ENCODE measurements around the gene IRF5.

IRF5 gene

GRCh38 chr7:128921866-128922440 lies 15.8 kb upstream of the IRF5 start:
- no peak for DNase-seq (ENCODE audit: low read depth)

DNA sequence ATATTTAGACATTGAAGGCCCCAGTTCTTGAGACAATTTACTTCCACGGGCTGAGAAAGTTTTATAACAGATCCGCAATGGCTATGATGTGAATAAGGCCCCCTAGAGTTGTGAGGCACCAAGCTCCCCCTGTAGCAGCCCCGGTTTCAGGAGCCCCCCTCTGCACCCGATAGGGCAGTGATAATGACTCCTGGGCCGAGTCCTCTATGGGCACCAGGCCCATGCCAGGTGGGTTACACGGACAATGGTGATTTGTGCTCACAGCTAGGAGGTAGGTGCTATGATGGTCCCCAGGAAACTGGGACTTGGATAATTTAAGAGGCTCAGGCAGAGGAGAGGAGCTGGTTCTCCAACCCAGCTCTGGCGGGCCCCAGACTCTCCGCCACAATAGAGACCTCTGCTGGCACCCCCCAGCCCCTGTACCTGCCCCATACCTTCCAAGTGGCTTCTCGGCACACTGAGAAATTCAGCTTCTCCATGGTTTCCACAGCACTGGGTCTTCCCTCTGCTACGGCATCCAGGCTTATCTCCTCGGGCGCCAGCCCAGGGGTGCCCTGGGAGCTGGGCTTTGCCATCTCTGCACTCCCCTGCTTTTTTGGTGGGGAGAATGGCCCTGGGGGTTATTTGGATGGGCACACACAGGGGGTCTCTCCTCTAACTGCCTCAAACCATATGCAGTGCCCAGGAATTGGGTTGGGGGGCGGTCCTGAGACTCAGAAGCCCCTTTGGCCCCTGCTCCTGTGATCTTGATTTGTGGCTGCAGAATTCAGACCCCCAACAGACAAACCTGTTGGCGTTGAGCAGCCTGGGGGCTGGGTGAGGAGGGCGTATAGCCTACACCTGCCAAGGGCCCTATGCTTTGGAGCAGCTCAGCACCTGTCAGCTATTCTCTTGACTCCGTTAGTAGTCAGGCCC lies 15.0 kb upstream of the IRF5 start:
- DNase-seq (ENCODE audit: low read depth), result no peak

GRCh38 chr7:128923411-128923800 lies 14.3 kb upstream of the IRF5 start:
- no peak for DNase-seq (ENCODE audit: low read depth)

DNA sequence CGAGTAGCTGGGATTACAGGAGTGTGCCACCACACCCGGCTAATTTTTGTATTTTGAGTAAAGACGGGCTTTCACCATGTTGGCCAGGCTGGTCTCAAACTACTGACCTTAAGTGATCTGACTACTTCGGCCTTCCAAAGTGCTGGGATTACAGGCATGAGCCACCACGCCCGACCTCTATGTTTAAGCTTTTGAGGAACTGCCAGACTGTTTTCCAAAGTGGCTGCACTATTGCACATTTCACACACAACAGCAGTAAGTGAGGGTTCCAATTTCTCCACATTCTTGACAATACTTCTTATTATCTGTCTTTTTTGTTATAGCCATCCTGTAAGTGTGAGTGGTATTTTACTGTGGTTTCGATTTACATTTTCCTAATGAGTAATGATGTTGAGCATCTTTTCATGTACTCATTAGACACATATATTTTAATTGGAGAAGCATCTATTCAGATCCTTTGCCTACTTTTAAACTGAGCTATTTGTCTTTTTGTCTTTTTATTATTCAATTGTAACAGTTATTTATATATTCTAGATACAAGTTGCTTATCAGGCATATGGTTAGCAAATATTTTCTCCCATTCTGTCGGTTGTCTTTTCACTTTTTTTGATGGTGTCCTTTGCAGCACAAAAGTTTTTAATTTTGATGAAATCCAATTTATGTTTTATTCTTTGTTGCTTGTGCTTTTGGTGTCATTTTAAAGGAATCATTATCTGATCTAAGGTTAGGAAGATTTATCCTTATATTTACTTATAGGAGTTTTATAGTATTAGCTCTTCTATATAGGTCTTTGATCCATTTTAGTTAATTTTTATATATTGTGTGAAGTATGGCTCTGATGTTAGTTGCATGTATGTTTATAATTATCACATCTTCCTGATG lies 12.8 kb upstream of the IRF5 start:
- DNase-seq (ENCODE audit: low read depth), result no peak

- no peak for DNase-seq (ENCODE audit: low read depth)
Observed at GRCh38 chr7:128928159-128928813, 9.4 kb upstream of the IRF5 start.

- no peak for DNase-seq (ENCODE audit: low read depth)
Observed at GRCh38 chr7:128928882-128929788, 8.6 kb upstream of the IRF5 start.

DNA sequence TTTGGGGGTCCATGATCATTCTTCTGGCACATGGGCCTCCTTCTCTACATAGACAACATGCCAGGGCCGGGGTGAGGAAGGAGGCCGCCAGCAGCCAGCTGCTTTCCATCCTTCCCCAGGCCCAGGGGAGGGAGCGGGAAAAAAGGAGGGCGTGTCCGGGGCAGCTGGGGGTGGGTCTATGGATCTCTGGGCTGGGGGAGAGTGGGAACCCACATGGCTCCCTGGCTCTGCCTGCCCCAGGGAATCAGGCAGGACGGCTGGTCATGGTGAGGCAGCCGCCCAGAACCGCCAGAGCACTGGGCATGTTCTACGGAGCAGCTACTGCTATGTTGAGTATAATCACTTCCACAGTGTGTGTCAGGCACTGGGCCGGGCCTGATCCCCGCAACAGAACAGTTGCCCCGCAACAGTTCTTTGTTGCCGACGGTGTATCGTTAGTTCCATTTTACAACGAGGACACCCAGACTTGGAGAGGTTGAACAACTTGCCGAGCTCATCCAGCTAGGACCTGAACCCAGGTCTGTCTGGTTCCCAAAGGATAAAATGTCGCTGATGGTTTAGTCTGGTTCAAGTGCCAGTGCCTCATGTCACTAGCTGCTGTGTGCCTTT lies 6.4 kb upstream of the IRF5 start:
- no peak for DNase-seq (ENCODE audit: low read depth)

GRCh38 chr7:128931965-128932861 lies 5.5 kb upstream of the IRF5 start:
- no peak for DNase-seq (ENCODE audit: low read depth)

DNA sequence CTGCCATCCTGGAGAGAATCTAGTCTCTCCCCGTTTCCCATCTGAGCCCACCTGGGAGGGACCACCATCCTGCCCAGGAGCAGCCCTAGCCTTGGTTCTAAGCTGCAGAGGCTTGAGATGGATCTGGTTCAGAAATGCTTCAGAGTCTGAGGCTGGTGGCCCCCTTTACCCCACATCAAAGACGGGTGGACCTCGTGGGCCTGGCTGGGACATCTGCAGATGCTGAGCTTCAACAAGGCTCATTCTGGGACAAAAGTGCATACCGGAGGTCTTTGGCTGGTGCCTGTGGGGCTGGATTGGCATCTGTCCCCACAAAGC lies 4.9 kb upstream of the IRF5 start:
- no peak for DNase-seq (ENCODE audit: low read depth)

DNA sequence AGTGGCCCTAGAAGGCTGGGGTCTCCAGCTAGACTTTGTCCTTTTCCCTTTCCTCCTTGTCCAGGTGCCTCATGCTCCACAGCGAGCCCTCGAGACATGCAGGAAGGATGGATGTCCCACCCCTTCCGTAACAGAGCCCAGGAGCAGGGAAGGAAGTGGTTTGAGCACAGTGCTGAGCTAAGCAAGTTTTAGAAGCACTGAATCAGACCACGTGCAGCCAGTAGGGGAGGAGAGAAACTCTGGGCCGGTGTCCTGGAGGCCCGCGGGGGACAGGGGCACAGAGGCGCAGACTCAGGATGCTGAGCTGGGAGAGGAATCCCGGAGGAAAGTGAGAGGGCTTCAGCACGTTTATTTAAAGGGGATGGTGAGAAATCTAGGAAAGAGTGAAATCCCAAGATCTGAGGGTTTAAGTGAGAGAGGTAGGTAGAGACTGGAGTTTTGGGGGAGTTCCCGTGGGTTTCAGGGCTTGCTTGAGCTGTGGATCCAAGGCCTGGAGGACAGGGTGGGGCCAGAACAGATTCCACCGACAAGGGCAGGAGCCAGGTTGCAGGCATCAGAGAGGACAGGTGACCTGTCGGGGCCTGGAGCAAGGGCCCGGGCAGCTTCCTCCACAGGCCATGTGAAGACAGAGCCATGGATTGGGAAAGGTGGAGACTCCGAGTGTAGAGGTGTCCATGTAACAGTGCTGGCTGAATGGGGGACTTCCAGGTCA lies 4.4 kb upstream of the IRF5 start:
- no peak for DNase-seq (ENCODE audit: low read depth)

GRCh38 chr7:128934361-128935341 lies 3.1 kb upstream of the IRF5 start:
- no peak for DNase-seq (ENCODE audit: low read depth)

DNA sequence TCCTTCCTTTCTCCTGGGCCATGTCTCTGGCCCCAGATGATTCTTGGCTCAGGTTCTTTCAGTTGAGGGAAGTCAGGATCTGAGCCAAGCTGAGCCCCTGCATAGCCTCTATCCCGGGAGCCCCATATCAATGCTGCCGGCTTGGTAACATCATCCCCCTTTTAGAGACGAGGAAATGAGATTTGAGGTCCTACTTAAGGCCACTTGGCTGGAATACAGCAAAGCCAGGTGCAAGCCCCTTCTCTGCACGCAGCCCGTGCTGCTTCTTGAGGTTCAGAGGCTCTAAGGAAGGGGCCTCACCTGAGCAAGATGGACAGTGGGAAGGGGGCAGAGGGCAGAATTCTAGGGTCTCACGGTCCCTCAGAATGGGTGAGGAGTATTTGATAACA lies 2.4 kb upstream of the IRF5 start:
- no peak for DNase-seq (ENCODE audit: low read depth)

GRCh38 chr7:128936798-128937197 lies 929 bp upstream of the IRF5 start:
- DNase-seq (ENCODE audit: low read depth), result no peak

- no peak for DNase-seq (ENCODE audit: low read depth)
Observed at GRCh38 chr7:128937271-128937646, 468 bp upstream of the IRF5 start.

GRCh38 chr7:128938544-128939074 lies 882 bp downstream of the IRF5 start:
- no peak for DNase-seq (ENCODE audit: low read depth)

- no peak for DNase-seq (ENCODE audit: low read depth)
Observed at GRCh38 chr7:128939075-128939860, 1.5 kb downstream of the IRF5 start.

- DNase-seq (ENCODE audit: low read depth), result no peak
Observed at GRCh38 chr7:128939861-128940410, 2.2 kb downstream of the IRF5 start.
